ENCODE data around the gene PMS1.

PMS1 gene

GRCh38 chr2:189818249-189819038, 34.2 kb downstream of the PMS1 start:
- no peak overlapping the region for H3K4me3 ChIP-seq (ENCODE audit: low read depth, low read length)
- DNase-seq (ENCODE audit: low read depth), result no peak
- TF ChIP-seq CTCF (IDR thresholded peaks at IDR 0.05; ENCODE audit: control insufficient read depth, extremely low read depth, insufficient read depth), result no peak

- no peak for DNase-seq (ENCODE audit: low read depth)
- no peak for TF ChIP-seq CTCF (IDR thresholded peaks at IDR 0.05; ENCODE audit: control insufficient read depth, extremely low read depth, insufficient read depth)
- H3K4me3 ChIP-seq (ENCODE audit: low read depth, low read length), result no peak overlapping the region
Measured at GRCh38 chr2:189819297-189819704, 35.1 kb downstream of the PMS1 start.

GRCh38 chr2:189821953-189822748, 37.9 kb downstream of the PMS1 start:
- TF ChIP-seq CTCF (IDR thresholded peaks at IDR 0.05; ENCODE audit: control insufficient read depth, extremely low read depth, insufficient read depth), result no peak
- no peak overlapping the region for H3K4me3 ChIP-seq (ENCODE audit: low read depth, low read length)
- DNase-seq (ENCODE audit: low read depth), result no peak

GRCh38 chr2:189824694-189825396, 40.6 kb downstream of the PMS1 start:
- DNase-seq (ENCODE audit: low read depth), result no peak
- no peak for TF ChIP-seq CTCF (IDR thresholded peaks at IDR 0.05; ENCODE audit: control insufficient read depth, extremely low read depth, insufficient read depth)
- no peak overlapping the region for H3K4me3 ChIP-seq (ENCODE audit: low read depth, low read length)

GRCh38 chr2:189826039-189826438, 41.8 kb downstream of the PMS1 start:
- no peak overlapping the region for H3K4me3 ChIP-seq (ENCODE audit: low read depth, low read length)
- no peak for TF ChIP-seq CTCF (IDR thresholded peaks at IDR 0.05; ENCODE audit: control insufficient read depth, extremely low read depth, insufficient read depth)
- DNase-seq (ENCODE audit: low read depth), result no peak

- no peak for TF ChIP-seq CTCF (IDR thresholded peaks at IDR 0.05; ENCODE audit: control insufficient read depth, extremely low read depth, insufficient read depth)
- H3K4me3 ChIP-seq (ENCODE audit: low read depth, low read length), result no peak overlapping the region
- DNase-seq (ENCODE audit: low read depth), result no peak
Measured at GRCh38 chr2:189829102-189829833, 45.0 kb downstream of the PMS1 start.

Measured in LNCaP clone FGC (cell line).